ENCODE results near the gene SLC66A2.

DNA sequence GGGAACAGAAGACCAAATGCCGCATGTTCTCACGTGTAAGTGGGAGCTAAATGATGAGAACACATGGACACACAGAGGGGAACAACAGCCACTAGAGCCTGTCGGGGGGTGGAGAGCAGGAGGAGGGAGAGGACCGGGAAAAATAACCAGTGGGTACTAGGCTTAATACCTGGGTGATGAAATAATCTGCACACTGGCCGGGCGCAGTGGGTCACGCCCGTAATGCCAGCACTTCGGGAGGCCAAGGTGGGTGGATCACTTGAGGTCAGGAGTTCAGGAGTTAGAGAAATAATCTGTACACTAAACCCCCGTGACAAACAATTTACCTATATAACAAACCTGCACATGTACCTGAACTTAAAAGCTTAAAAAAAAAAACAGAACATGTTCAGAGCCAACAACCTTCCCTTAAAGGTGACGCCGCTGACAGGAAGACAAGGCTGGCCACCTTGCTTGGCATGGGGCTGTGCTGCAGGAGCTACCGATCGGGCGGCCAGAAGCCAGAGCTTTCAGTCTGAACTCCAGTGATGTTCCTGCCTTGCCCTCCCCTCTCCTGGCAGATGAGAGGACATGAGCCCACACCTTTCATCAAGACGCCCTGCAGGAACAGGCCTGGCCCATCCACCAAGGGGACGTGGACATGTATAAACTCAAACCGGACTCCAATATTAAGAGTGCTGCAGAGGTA is 11.2 kb downstream of the SLC66A2 start:
- TF ChIP-seq EZH2phosphoT487 (IDR thresholded peaks at IDR 0.05; ENCODE audit: insufficient read depth, low read depth) (no peak), EZH2 (IDR thresholded peaks at IDR 0.05; ENCODE audit: insufficient read depth, poor library complexity, severe bottlenecking) (no peak)

All from GM23248 (cell line).